Measurements from ENCODE around the gene THSD4. TPM values are rescaled to one million over a fixed set of nuclear protein-coding genes. Genes with fewer than 3 reads are reported as not detected.

Gene THSD4
- polyA plus RNA-seq, 1 donor from 2014 or later: 0.46 TPM

GRCh38 chr15:71465131-71465955, 350.1 kb downstream of the THSD4 start:
- Histone ChIP-seq H3K27ac (ENCODE audit: low read length) (no peak overlapping the region), H3K9me3 (ENCODE audit: low read length) (no peaks in the 10 kb centered on the region), H3F3A (ENCODE audit: insufficient read depth, low read length, poor library complexity, severe bottlenecking) (no peaks in the 10 kb centered on the region), H3K4me2 (ENCODE audit: low read length) (no peak overlapping the region), H3K79me2 (replicated peaks; ENCODE audit: insufficient read depth, low read length) (no peaks in the 10 kb centered on the region), H3K9me2 (ENCODE audit: insufficient read depth, low read length) (no peaks in the 10 kb centered on the region), H2AFZ (ENCODE audit: low read depth, low read length) (no peak overlapping the region), H3K27me3 (ENCODE audit: insufficient read depth, low read depth, low read length) (no peaks in the 10 kb centered on the region), H3K36me3 (ENCODE audit: insufficient read depth, low read length) (no peaks in the 10 kb centered on the region), H3K4me3 (ENCODE audit: low read length) (no peak overlapping the region), H4K20me1 (ENCODE audit: insufficient read depth) (no peaks in the 10 kb centered on the region), H3K9ac (ENCODE audit: low read length) (no peak overlapping the region)
- no peak for TF ChIP-seq EP300 (conservative IDR thresholded peaks at IDR 0.05; ENCODE audit: poor library complexity, severe bottlenecking)
- no peak for TF ChIP-seq EZH2 (IDR thresholded peaks at IDR 0.05; ENCODE audit: borderline replicate concordance, insufficient read depth, low read length, poor library complexity, severe bottlenecking)
- no peak for TF ChIP-seq TAF1 (IDR thresholded peaks at IDR 0.05; ENCODE audit: low read depth)
- TF ChIP-seq SMC3 (conservative IDR thresholded peaks at IDR 0.05; ENCODE audit: poor library complexity): no peak
- TF ChIP-seq MXI1 (conservative IDR thresholded peaks at IDR 0.05; ENCODE audit: poor library complexity, severe bottlenecking): no peak
- TF ChIP-seq CTCF (IDR thresholded peaks at IDR 0.05; ENCODE audit: poor library complexity, severe bottlenecking): no peak
- no peak for TF ChIP-seq REST (IDR thresholded peaks at IDR 0.05; ENCODE audit: borderline replicate concordance)
- no peak for TF ChIP-seq POLR2AphosphoS5 (IDR thresholded peaks at IDR 0.05)
- no peak for TF ChIP-seq RAD21 (conservative IDR thresholded peaks at IDR 0.05)

DNA sequence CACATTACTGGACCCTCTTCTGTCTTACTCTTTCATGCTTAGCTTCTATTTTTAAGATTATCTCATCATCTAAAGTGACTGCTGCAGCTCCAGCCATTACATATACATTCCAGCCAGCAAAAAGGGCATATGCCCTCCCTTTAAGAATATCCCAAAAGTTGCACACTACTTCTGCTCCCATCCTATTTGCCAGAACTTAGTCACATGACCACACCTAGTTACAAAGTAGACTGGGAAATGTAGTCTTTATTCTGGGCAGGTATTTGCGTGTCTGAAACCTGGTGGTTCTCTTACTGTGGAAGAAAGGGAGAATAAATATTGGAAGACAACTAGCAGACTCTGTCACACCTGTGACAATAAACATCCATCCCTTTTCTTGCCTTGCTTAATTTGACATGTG, 353.4 kb downstream of the THSD4 start:
- Histone ChIP-seq H2AFZ (ENCODE audit: low read depth, low read length) (no peak overlapping the region), H3K4me2 (ENCODE audit: low read length) (no peak overlapping the region), H3K79me2 (replicated peaks; ENCODE audit: insufficient read depth, low read length) (no peaks in the 10 kb centered on the region), H3K27me3 (ENCODE audit: insufficient read depth, low read depth, low read length) (no peaks in the 10 kb centered on the region), H3F3A (ENCODE audit: insufficient read depth, low read length, poor library complexity, severe bottlenecking) (no peaks in the 10 kb centered on the region), H3K9me2 (ENCODE audit: insufficient read depth, low read length) (no peaks in the 10 kb centered on the region), H3K27ac (ENCODE audit: low read length) (no peak overlapping the region), H3K9me3 (ENCODE audit: low read length) (no peaks in the 10 kb centered on the region), H3K36me3 (ENCODE audit: insufficient read depth, low read length) (no peaks in the 10 kb centered on the region), H3K9ac (ENCODE audit: low read length) (no peak overlapping the region), H4K20me1 (ENCODE audit: insufficient read depth) (no peaks in the 10 kb centered on the region), H3K4me3 (ENCODE audit: low read length) (no peak overlapping the region)
- TF ChIP-seq MXI1 (conservative IDR thresholded peaks at IDR 0.05; ENCODE audit: poor library complexity, severe bottlenecking) (no peak), REST (IDR thresholded peaks at IDR 0.05; ENCODE audit: borderline replicate concordance) (no peak), POLR2AphosphoS5 (IDR thresholded peaks at IDR 0.05) (no peak), SMC3 (conservative IDR thresholded peaks at IDR 0.05; ENCODE audit: poor library complexity) (no peak), EZH2 (IDR thresholded peaks at IDR 0.05; ENCODE audit: borderline replicate concordance, insufficient read depth, low read length, poor library complexity, severe bottlenecking) (no peak), EP300 (conservative IDR thresholded peaks at IDR 0.05; ENCODE audit: poor library complexity, severe bottlenecking) (no peak), RAD21 (conservative IDR thresholded peaks at IDR 0.05) (no peak), TAF1 (IDR thresholded peaks at IDR 0.05; ENCODE audit: low read depth) (no peak), CTCF (IDR thresholded peaks at IDR 0.05; ENCODE audit: poor library complexity, severe bottlenecking) (no peak)

Data from neural cell (in vitro differentiated cells).